Measurements from ENCODE around the gene NDUFAF5. TPM values are rescaled to one million over a fixed set of nuclear protein-coding genes. Genes with fewer than 3 reads are reported as not detected.

The NDUFAF5 gene
- total and polyA plus RNA-seq, 7 experiments from 2014 or later = 5.1 to 43.6 (median 25.2) TPM

GRCh38 chr20:13786143-13786828 is 1.5 kb downstream of the NDUFAF5 start:
- ChIA-PET CTCF (no interaction called here), POLR2A (interaction anchor here (1.0 kb wide), 1 partner anchor 14 kb away, joined by 3 read pairs; no protein-coding TSS in a partner anchor)
- H3K4me3 Mint-ChIP-seq = peak overlapping the region; percentile 92 to 100 (median 99)
- H3K9me3 ChIP-seq (ENCODE audit: control insufficient read depth in 2 of 3, low read length in 3 of 3) = no peaks in the 10 kb centered on the region
- ATAC-seq = no peak
- no peak overlapping the region for H3K27ac ChIP-seq (ENCODE audit: low read depth, low read length)
- H3K4me1 Mint-ChIP-seq = peaks cover 39 to 85% (median 71%) of the 10 kb centered on the region in 7 donors
- H3K4me1 ChIP-seq (ENCODE audit: control insufficient read depth in 2 of 2, insufficient read depth in 2 of 2, low read length in 2 of 2) = peaks cover 14 to 21% of the 10 kb centered on the region in 2 donors
- peak overlapping the region; percentile 63 to 97 (median 91) for H3K27ac Mint-ChIP-seq
- no peaks in the 10 kb centered on the region for H3K9me3 Mint-ChIP-seq
- no peaks in the 10 kb centered on the region for H3K27me3 ChIP-seq (ENCODE audit: control insufficient read depth in 2 of 2, insufficient read depth in 2 of 2, low read length in 2 of 2)
- peak overlapping the region; percentile 16 for H3K4me3 ChIP-seq (ENCODE audit: low read length)
- no peak for DNase-seq
- H3K36me3 Mint-ChIP-seq = peaks cover 6 to 33% (median 28%) of the 10 kb centered on the region in 5 donors
- H3K27me3 Mint-ChIP-seq = peaks cover 0 to 2% (median 0%) of the 10 kb centered on the region in 5 donors
- intact Hi-C loops (cut with micrococcal nuclease) = loop anchor here in 1 of 2 donors (5.0 to 10.0 kb wide), 2 partner anchors 814 to 1891 kb away; no protein-coding TSS in a partner anchor
- H3K36me3 ChIP-seq (ENCODE audit: control insufficient read depth in 2 of 3, insufficient read depth in 3 of 3, low read length in 3 of 3) = peaks cover 8 to 28% (median 15%) of the 10 kb centered on the region in 3 experiments

GRCh38 chr20:13788167-13788834 is 3.5 kb downstream of the NDUFAF5 start:
- Mint-ChIP-seq H3K27ac (peak overlapping the region in 2 of 9 donors; percentile 52 to 70), H3K4me3 (peak overlapping the region in 2 of 10 donors; percentile 35 to 41)
- ATAC-seq = peak; percentile 32

GRCh38 chr20:13790708-13791107 is 5.9 kb downstream of the NDUFAF5 start:
- intact Hi-C loops (cut with micrococcal nuclease) = no loop called here
- Histone ChIP-seq H3K4me3 (ENCODE audit: low read length) (no peak overlapping the region), H3K4me1 (ENCODE audit: control insufficient read depth in 2 of 2, insufficient read depth in 2 of 2, low read length in 2 of 2) (peaks cover 4 to 11% of the 10 kb centered on the region in 2 donors), H3K27me3 (ENCODE audit: control insufficient read depth in 2 of 2, insufficient read depth in 2 of 2, low read length in 2 of 2) (no peaks in the 10 kb centered on the region), H3K9me3 (ENCODE audit: control insufficient read depth in 2 of 3, low read length in 3 of 3) (no peaks in the 10 kb centered on the region), H3K27ac (ENCODE audit: low read depth, low read length) (no peak overlapping the region), H3K36me3 (ENCODE audit: control insufficient read depth in 2 of 3, insufficient read depth in 3 of 3, low read length in 3 of 3) (peaks cover 15 to 52% (median 33%) of the 10 kb centered on the region in 3 experiments)
- DNase-seq (no peak), ATAC-seq (no peak)
- no peaks in the 10 kb centered on the region for H3K27me3 Mint-ChIP-seq
- peaks cover 26 to 53% (median 42%) of the 10 kb centered on the region in 7 donors for H3K4me1 Mint-ChIP-seq
- H3K27ac Mint-ChIP-seq = no peak overlapping the region
- ChIA-PET CTCF (no interaction called here), POLR2A (no interaction called here)
- peaks cover 0 to 50% (median 31%) of the 10 kb centered on the region in 5 donors for H3K36me3 Mint-ChIP-seq
- H3K4me3 Mint-ChIP-seq = no peak overlapping the region
- no peaks in the 10 kb centered on the region for H3K9me3 Mint-ChIP-seq

More at GRCh38 chr20:13788167-13788834, 3.5 kb downstream of the NDUFAF5 start:
- CTCF ChIA-PET = interaction anchor here (0.7 to 1.2 kb wide), 4 partner anchors 12 to 228 kb away, joined by 3 to 5 read pairs (median 4); no protein-coding TSS in a partner anchor
- DNase-seq = peak in 6 of 9 donors; percentile 6 to 30 (median 22)
- Histone ChIP-seq H3K36me3 (ENCODE audit: control insufficient read depth in 2 of 3, insufficient read depth in 3 of 3, low read length in 3 of 3) (peaks cover 8 to 42% (median 20%) of the 10 kb centered on the region in 3 experiments), H3K4me3 (ENCODE audit: low read length) (no peak overlapping the region), H3K27ac (ENCODE audit: low read depth, low read length) (no peak overlapping the region), H3K4me1 (ENCODE audit: control insufficient read depth in 2 of 2, insufficient read depth in 2 of 2, low read length in 2 of 2) (peaks cover 14 to 21% of the 10 kb centered on the region in 2 donors), H3K27me3 (ENCODE audit: control insufficient read depth in 2 of 2, insufficient read depth in 2 of 2, low read length in 2 of 2) (no peaks in the 10 kb centered on the region), H3K9me3 (ENCODE audit: control insufficient read depth in 2 of 3, low read length in 3 of 3) (no peaks in the 10 kb centered on the region)
- Mint-ChIP-seq H3K27me3 (peaks cover 0 to 2% (median 0%) of the 10 kb centered on the region in 5 donors), H3K9me3 (no peaks in the 10 kb centered on the region), H3K4me1 (peaks cover 35 to 74% (median 60%) of the 10 kb centered on the region in 7 donors), H3K36me3 (peaks cover 6 to 33% (median 26%) of the 10 kb centered on the region in 5 donors)
- POLR2A ChIA-PET = no interaction called here
- intact Hi-C loops (cut with micrococcal nuclease) = loop anchor here in 1 of 2 donors (5.0 to 10.0 kb wide), 2 partner anchors 816 to 1894 kb away; no protein-coding TSS in a partner anchor

GRCh38 chr20:13791540-13792459 is 7.0 kb downstream of the NDUFAF5 start:
- H3K9me3 Mint-ChIP-seq = no peaks in the 10 kb centered on the region
- ATAC-seq (no peak), DNase-seq (no peak)
- ChIA-PET CTCF (no interaction called here), POLR2A (no interaction called here)
- peaks cover 15 to 63% (median 35%) of the 10 kb centered on the region in 3 experiments for H3K36me3 ChIP-seq (ENCODE audit: control insufficient read depth in 2 of 3, insufficient read depth in 3 of 3, low read length in 3 of 3)
- H3K4me3 Mint-ChIP-seq = no peak overlapping the region
- peaks cover 15 to 42% (median 31%) of the 10 kb centered on the region in 7 donors for H3K4me1 Mint-ChIP-seq
- H3K4me3 ChIP-seq (ENCODE audit: low read length) = no peak overlapping the region
- H3K9me3 ChIP-seq (ENCODE audit: control insufficient read depth in 2 of 3, low read length in 3 of 3) = no peaks in the 10 kb centered on the region
- peaks cover 0 to 1% of the 10 kb centered on the region in 2 donors for H3K4me1 ChIP-seq (ENCODE audit: control insufficient read depth in 2 of 2, insufficient read depth in 2 of 2, low read length in 2 of 2)
- no peaks in the 10 kb centered on the region for H3K27me3 ChIP-seq (ENCODE audit: control insufficient read depth in 2 of 2, insufficient read depth in 2 of 2, low read length in 2 of 2)
- H3K27ac ChIP-seq (ENCODE audit: low read depth, low read length) = no peak overlapping the region
- H3K27ac Mint-ChIP-seq = no peak overlapping the region
- no peaks in the 10 kb centered on the region for H3K27me3 Mint-ChIP-seq
- peaks cover 0 to 58% (median 36%) of the 10 kb centered on the region in 5 donors for H3K36me3 Mint-ChIP-seq
- intact Hi-C loops (cut with micrococcal nuclease) = no loop called here

GRCh38 chr20:13793001-13793400 is 8.2 kb downstream of the NDUFAF5 start:
- DNase-seq (no peak), ATAC-seq (no peak)
- no peak overlapping the region for H3K27ac Mint-ChIP-seq
- H3K27me3 Mint-ChIP-seq = no peaks in the 10 kb centered on the region
- H3K9me3 Mint-ChIP-seq = no peaks in the 10 kb centered on the region
- ChIA-PET CTCF (no interaction called here), POLR2A (no interaction called here)
- Histone ChIP-seq H3K4me3 (ENCODE audit: low read length) (no peak overlapping the region), H3K4me1 (ENCODE audit: control insufficient read depth in 2 of 2, insufficient read depth in 2 of 2, low read length in 2 of 2) (no peaks in the 10 kb centered on the region), H3K27ac (ENCODE audit: low read depth, low read length) (no peak overlapping the region), H3K9me3 (ENCODE audit: control insufficient read depth in 2 of 3, low read length in 3 of 3) (no peaks in the 10 kb centered on the region), H3K27me3 (ENCODE audit: control insufficient read depth in 2 of 2, insufficient read depth in 2 of 2, low read length in 2 of 2) (no peaks in the 10 kb centered on the region), H3K36me3 (ENCODE audit: control insufficient read depth in 2 of 3, insufficient read depth in 3 of 3, low read length in 3 of 3) (peaks cover 17 to 67% (median 35%) of the 10 kb centered on the region in 3 experiments)
- H3K4me3 Mint-ChIP-seq = no peak overlapping the region
- intact Hi-C loops (cut with micrococcal nuclease) = no loop called here
- peaks cover 7 to 33% (median 22%) of the 10 kb centered on the region in 7 donors for H3K4me1 Mint-ChIP-seq
- peaks cover 0 to 57% (median 36%) of the 10 kb centered on the region in 5 donors for H3K36me3 Mint-ChIP-seq

- no peaks in the 10 kb centered on the region for H3K9me3 ChIP-seq (ENCODE audit: control insufficient read depth in 2 of 3, low read length in 3 of 3)
- no peak for DNase-seq
- Mint-ChIP-seq H3K9me3 (no peaks in the 10 kb centered on the region), H3K27me3 (no peaks in the 10 kb centered on the region), H3K36me3 (peaks cover 0 to 65% (median 38%) of the 10 kb centered on the region in 5 donors), H3K27ac (no peak overlapping the region), H3K4me3 (no peak overlapping the region), H3K4me1 (peaks cover 5 to 32% (median 26%) of the 10 kb centered on the region in 7 donors)
- POLR2A ChIA-PET = no interaction called here
- CTCF ChIA-PET = interaction anchor here (0.9 kb wide), 1 partner anchor 9 kb away, joined by 5 read pairs; the partner anchor contains the start of genes ESF1 and NDUFAF5
- peaks cover 17 to 79% (median 38%) of the 10 kb centered on the region in 3 experiments for H3K36me3 ChIP-seq (ENCODE audit: control insufficient read depth in 2 of 3, insufficient read depth in 3 of 3, low read length in 3 of 3)
- H3K4me1 ChIP-seq (ENCODE audit: control insufficient read depth in 2 of 2, insufficient read depth in 2 of 2, low read length in 2 of 2) = no peaks in the 10 kb centered on the region
- H3K27ac ChIP-seq (ENCODE audit: low read depth, low read length) = no peak overlapping the region
- no peaks in the 10 kb centered on the region for H3K27me3 ChIP-seq (ENCODE audit: control insufficient read depth in 2 of 2, insufficient read depth in 2 of 2, low read length in 2 of 2)
- no peak overlapping the region for H3K4me3 ChIP-seq (ENCODE audit: low read length)
- no peak for ATAC-seq
- intact Hi-C loops (cut with micrococcal nuclease) = no loop called here
These were observed 9.8 kb downstream of the NDUFAF5 start for GRCh38 chr20:13794667-13795066.

Data from naive thymus-derived CD4-positive, alpha-beta T cell (primary cell).